Measurements from ENCODE around the gene HOXB8. TPM values are rescaled to one million over a fixed set of nuclear protein-coding genes. Genes with fewer than 3 reads are reported as not detected.

HOXB8 gene
- 5.5 to 7.1 TPM (median 6.0 TPM) in 5 replicates for total RNA-seq (2022; extraction: Qiagen RNA extraction)

DNA sequence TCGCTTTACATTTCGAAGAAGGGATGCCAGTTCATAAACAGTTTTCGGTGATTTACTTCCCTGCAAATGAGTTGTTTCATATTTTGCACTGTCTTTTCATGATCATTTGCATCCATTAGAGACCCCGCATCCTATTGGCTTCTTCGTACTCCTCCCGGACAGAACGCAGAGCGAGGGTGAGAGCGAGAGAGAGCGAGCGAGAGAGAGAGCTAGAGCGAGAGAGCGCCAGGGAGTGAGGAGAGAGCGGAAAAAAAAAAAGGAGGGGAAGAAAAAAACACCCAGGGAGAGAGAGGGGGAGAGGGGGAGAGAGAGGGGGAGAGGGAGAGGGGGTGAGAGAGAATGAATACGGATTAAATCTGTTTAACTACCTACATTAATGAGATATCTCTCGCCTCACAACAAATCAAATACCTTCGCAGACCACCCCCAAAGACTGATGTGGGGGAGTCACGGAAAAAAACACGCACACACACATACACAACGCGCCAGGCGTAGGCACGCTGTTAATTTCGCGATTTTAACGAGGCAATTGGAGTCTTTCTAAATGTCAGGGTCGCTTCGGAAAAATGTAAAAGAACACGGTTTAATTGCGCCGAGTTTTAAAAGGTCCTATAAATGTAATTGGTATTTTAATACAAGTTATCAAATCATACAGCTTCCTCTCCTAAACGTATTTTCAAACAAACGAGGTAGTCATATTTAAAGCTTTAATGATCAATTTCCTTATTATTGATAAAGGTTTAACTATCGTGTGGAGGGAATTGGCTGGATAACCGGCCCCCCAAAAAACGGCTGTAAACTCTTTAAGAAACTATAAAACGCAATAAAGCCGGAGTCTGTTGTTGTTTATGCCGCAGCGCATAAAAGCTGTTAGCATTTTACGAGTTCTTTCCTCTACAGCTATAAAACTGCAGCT is at the start of gene HOXB8:
Gene HOXB8 (minus strand): TSS at position 246 of the 916 bp plus-strand sequence. CDS start 588 bp downstream, outside the sequence.

GRCh38 chr17:48626245-48627117 is 11.4 kb upstream of the HOXB8 start, which contains the start of gene HOXB9:
TSS of gene HOXB9 (minus strand) at chr17:48626358. CDS start at chr17:48626269, 89 bp downstream.

DNA sequence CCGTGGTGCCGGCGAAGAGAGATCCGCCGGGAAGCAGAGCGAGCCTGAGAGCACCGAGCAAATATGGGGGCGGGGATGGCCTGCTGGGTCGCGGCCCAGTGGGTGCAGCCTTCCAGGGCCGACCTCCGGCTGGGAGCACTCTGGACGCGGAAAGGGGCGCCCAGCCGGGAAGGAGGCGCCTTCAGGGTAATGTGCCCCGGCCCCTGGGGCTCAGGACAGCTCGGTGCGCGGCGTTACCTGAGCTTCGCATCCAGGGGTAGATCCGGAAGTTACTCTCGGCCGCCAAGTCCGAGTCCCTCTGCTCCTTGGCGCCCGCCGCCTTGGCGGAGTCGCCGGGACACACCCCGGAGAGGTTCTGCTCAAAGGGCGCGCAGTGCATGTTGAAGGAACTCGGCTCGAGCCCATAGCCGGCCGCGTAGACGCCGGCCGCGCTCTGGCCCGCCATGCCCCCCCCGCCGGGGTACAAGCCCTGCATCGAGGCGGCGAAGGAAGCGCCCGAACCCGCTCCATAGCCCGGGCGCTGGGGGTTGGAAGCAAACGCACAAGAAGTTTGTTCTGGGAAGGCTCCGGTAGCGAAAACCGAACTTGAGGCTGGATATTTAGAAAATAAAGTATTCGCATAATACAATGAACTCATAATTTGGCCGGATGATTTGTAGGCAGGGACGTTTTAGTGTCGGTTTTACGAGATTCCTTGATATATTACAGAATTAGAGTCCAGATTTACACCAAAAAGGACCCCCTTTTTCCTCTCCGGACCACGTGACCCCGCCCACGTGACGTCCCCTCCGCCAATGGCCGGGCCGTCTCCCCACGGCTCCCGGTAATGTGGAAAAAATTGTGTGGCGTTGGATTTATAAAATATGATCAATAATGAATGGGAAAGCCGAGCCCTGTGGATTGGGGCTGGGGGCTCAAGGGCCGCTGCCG is 4.5 kb downstream of the HOXB8 start, which contains the start of gene HOXB7:
Gene HOXB7 (minus strand): TSS at position 736 of the 930 bp plus-strand sequence. CDS start 99 bp downstream, at position 637.

DNA sequence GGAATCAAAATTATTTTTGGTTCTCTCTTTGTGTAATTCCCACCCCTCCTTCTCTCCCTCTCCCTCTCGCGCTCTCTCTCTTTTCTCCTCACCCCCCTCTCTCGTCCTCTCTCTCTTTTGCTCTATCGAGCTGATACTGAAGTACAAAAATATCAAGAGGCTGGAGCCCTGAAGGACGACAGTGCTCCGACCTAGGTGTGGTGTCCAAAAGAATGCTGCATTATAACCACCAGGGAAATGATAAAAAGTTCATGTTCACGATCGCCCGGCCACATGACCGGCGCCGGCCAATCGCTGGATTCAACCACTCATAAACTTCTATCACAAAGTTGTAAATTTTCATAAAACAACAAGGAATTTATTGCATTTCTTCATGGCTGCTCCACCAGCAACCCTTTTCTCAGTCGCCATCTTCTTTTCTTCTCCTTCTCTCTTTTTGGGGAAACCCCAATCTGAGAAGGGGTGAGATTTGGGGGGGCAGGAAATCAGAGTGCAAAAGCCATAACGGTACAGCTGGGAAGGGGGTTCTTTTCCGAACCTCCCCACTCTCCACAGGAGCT is 10.2 kb downstream of the HOXB8 start, which contains the start of gene HOXB6:
Gene HOXB6 (minus strand): TSS at position 217 of the 560 bp plus-strand sequence. CDS start 6,836 bp downstream, outside the sequence.

DNA sequence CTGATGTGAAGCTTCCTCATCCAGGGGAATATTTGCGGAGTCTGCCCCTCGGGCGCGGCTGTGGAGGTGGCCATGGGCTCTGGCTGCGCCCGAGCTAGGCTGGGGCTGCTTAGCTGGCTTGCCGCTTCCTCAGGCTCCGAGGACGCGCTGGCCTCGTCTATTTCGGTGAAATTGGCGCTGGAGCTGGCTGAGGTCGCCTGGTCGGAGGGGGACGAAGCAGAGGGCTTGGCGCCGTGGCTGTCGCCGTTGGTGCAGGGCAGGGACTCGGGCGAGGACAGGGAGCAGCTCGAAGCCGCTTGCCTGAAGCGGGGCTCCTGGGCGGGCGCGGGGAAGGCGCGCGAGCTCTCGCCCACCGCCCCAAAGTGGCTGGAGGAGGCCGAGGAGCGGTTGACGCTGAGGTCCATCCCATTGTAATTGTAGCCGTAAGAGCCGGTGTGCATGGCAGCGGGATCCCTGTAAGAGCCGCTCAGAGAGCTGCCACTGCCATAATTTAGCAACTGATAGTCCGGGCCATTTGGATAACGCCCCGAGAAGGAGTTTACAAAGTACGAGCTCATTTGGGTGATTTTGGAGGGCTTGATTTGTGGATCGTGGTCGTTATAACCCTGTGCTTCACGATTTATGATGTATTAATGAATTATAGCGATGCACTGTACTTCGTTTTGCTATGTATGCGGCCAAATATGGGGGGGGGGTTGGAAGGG is 21.8 kb downstream of the HOXB8 start, which contains the start of gene HOXB5:
Gene HOXB5 (minus strand): TSS at position 654 of the 704 bp plus-strand sequence. CDS start 97 bp downstream, at position 557.

DNA sequence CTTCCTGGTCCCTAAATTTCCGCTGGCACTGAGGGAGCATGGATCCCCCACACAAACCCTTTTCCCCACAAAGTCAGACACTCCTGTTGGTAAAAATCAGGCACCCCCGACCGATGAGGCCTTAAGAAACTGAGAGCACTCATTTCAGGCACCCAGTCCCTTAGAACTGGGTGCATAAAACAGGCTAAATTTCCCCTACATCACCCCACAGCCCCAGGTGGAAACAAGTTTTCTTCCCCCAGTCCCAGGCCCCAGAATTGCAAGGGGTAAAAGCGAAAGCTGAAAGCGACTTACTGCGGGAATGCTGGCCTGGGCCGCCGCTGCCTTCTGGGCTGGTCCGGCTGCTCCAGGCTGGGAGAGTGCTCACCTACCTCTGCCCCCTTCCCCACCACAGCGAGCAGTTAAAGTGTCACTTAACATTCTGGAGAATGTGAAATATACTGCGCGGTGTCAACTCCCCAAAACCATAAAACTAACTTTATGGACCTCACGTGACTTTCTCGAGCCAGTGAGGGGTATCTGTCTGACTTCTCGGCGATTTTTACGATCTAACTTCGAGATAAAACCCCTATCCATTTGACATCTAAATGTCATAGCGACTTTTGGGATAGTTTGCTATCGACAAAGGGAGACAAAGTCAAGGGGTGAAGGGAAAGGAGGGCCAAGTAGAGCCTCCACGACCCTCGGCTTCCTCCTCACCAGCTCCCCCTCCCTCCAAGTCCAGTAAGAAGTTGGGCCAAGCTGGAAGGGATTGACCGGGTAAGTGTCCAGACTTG is 25.1 kb downstream of the HOXB8 start, which contains the start of gene HOXB3:
Gene HOXB3 (minus strand): TSS at position 411 of the 776 bp plus-strand sequence. CDS start 37,767 bp downstream, outside the sequence.

DNA sequence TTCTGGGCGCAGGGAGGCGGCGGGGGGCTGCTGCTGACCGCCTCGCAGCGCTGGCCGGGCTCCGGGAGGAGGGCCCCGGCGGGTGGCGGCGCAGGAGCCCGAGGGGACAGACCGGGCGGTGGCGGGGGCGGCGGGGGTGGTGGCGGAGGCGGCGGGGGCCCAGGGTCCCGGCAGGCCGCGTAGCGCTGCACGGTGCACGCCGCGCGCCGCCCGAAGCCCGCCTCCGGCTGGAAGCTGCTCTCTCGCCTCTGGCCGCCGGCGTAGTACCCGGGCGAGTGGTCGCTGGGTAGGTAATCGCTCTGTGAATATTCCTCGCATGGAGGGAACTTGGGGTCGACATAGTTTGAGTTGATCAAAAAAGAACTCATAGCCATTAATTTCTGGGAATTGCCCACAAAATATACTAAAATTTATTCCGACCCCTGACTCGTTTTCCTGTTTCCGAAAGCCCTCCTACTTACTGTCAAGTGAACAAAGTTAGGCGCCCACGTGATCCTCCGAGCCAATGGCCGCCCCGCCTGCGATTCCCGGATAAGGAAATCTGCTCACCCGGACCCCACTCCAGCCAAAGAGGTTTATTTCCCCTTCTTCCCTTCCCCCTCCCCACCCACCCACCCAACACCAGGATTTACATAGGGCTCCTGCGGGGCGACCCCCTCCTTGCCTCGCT is 37.0 kb downstream of the HOXB8 start, which contains the start of gene HOXB4:
Gene HOXB4 (minus strand): TSS at position 405 of the 670 bp plus-strand sequence. CDS start 31 bp downstream, at position 374.

Other genes with a start within 250 kb of the HOXB8 start
- gene SKAP1, start 185.1 kb downstream of the HOXB8 start, total RNA-seq (2022; extraction: Qiagen RNA extraction) = 0.12 TPM in 1 of 5 replicates, not detected in the others
- not detected in 5 replicates for gene HOXB1, start 84.3 kb downstream of the HOXB8 start, total RNA-seq (2022; extraction: Qiagen RNA extraction)
- 0.31 to 0.64 TPM (median 0.49 TPM) in 5 replicates for gene HOXB2, start 70.2 kb downstream of the HOXB8 start, total RNA-seq (2022; extraction: Qiagen RNA extraction)
- 0.11 to 0.17 TPM (median 0.12 TPM) in 5 replicates for gene HOXB4, start 36.9 kb downstream of the HOXB8 start, total RNA-seq (2022; extraction: Qiagen RNA extraction)
- gene HOXB3, start 25.1 kb downstream of the HOXB8 start, total RNA-seq (2022; extraction: Qiagen RNA extraction) = 4.4 to 5.7 TPM (median 4.7 TPM) in 5 replicates
- gene HOXB5, start 21.5 kb downstream of the HOXB8 start, total RNA-seq (2022; extraction: Qiagen RNA extraction) = 1.2 to 2.3 TPM (median 2.1 TPM) in 5 replicates
- gene HOXB6, start 10.3 kb downstream of the HOXB8 start, total RNA-seq (2022; extraction: Qiagen RNA extraction) = 3.5 to 5.2 TPM (median 4.3 TPM) in 5 replicates
- gene HOXB7, start 4.3 kb downstream of the HOXB8 start, total RNA-seq (2022; extraction: Qiagen RNA extraction) = 29.4 to 32.5 TPM (median 32.2 TPM) in 5 replicates
- 6.4 to 7.2 TPM (median 6.9 TPM) in 5 replicates for gene HOXB9, start 11.1 kb upstream of the HOXB8 start, total RNA-seq (2022; extraction: Qiagen RNA extraction)
- gene PRAC1, start 107.2 kb upstream of the HOXB8 start, total RNA-seq (2022; extraction: Qiagen RNA extraction) = not detected in 5 replicates
- gene PRAC2, start 107.9 kb upstream of the HOXB8 start, total RNA-seq (2022; extraction: Qiagen RNA extraction) = not detected in 5 replicates
- 1.8 to 2.1 TPM (median 2.0 TPM) in 5 replicates for gene HOXB13, start 113.5 kb upstream of the HOXB8 start, total RNA-seq (2022; extraction: Qiagen RNA extraction)
- 0.44 to 0.85 TPM (median 0.51 TPM) in 5 replicates for gene TTLL6, start 201.9 kb upstream of the HOXB8 start, total RNA-seq (2022; extraction: Qiagen RNA extraction)
- gene CALCOCO2, start 215.7 kb upstream of the HOXB8 start, total RNA-seq (2022; extraction: Qiagen RNA extraction) = 70.2 to 89.4 TPM (median 77.2 TPM) in 5 replicates